Measurements from ENCODE around the gene LRRC63.

GRCh38 chr13:46198696-46199193 is 13.0 kb upstream of the LRRC63 start:
- TF ChIP-seq BHLHE40 (IDR thresholded peaks at IDR 0.05; ENCODE audit: borderline replicate concordance): no peak
- no peak for TF ChIP-seq SUZ12 (IDR thresholded peaks at IDR 0.05)
- no peak for TF ChIP-seq ELF4 (IDR thresholded peaks at IDR 0.05)
- TF ChIP-seq TARDBP (IDR thresholded peaks at IDR 0.05): no peak
- TF ChIP-seq CTBP1 (IDR thresholded peaks at IDR 0.05; ENCODE audit: borderline replicate concordance): no peak
- TF ChIP-seq FOXK2 (IDR thresholded peaks at IDR 0.05): no peak
- no peak for TF ChIP-seq SP1 (IDR thresholded peaks at IDR 0.05)
- no peak for TF ChIP-seq FOXM1 (IDR thresholded peaks at IDR 0.05; ENCODE audit: borderline replicate concordance)
